Articular chondrocyte of knee joint (primary cell): Measurements from ENCODE around the gene ADAM17. TPM values are rescaled to one million over a fixed set of nuclear protein-coding genes. Genes with fewer than 3 reads are reported as not detected.

Experiments used
- total RNA-seq: library from RNA; depleted of rRNA; stranded (reverse); fragments of >200 nt; gene quantifications from 2 replicates; pipeline ENCODE4 v1.2.3, GENCODE V29; 2012

Gene ADAM17
- 48.4 and 52.9 TPM in 2 replicates for total RNA-seq

DNA sequence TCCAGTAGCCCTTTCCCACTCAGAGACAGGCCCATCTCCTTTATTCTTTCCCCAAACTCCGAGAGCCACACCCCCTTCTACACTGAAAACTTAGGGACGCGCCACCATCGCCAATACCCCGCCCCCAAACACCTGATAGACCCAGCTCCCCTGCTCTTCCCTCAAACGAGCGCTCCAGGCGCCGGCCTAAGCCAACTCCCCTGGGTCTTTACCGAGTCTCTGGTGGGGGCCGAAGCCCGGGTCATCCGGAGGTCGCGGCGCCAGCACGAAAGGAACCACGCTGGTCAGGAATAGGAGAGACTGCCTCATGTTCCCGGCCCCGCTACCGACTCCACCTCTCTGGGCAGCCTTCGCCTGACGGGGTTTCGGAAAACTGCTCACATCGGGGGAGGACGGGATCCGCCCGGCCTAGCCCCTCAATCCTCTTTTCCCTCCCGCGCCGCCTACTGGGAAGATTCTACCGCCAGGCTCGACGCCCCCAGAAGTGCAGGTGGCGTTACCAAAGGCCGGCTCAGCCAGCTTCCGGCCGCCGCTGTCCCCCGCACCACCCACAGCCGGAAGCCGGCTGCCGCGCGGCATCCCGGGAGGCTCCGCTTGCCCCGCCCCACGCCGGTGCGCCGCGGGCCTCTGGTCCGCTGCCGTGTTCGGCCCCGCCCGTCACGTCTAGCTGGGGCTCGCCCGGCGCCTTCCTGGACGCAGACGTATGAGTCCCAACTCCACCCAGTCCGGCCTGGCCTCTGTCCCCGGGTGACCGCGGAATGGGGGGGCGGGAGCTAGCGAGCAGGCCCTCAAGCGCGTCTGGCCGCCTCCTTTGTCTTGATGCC is at the start of gene ADAM17:
TSS of gene ADAM17 (minus strand) at position 534 of the 824 bp plus-strand sequence. CDS start at position 309, 225 bp downstream.

DNA sequence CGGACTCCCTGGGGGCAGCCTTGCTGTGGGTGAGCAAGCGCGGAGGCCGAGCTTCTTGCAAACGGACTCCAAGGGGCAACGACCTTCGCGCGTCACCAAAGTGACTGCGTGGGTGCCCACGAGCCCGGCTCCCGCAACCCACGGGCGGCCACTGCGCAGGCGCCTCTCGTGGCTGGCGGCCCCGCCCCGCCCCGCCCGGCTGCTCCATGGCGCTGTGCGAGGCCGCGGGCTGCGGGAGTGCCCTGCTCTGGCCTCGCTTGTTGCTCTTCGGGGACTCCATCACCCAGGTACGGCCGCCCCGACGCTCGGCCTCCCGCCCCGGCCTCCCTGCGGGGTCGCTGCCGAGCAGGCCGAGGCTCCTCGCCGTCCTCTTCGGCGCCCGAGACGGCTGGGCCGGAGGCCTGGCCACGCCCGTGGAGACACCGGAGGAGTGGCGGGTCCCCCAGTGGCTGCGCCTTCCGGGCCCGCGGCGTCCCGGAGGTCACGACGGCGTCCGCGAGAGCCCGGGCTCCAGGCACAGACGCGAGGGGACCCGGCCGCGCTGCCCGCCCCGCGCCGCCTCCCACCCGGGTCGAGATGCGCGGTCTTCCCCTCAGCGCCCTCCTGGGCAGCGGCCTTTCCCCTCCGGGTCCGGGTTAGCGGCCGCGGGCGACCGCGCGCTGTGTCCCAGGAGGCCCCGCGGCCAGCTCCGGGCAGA is 81.1 kb downstream of the ADAM17 start, which contains the start of gene IAH1:
TSS of gene IAH1 (plus strand) at position 191 of the 697 bp plus-strand sequence. CDS start at position 207, 16 bp downstream.

Other genes starting within 250 kb of the ADAM17 start
- 52.4 and 55.7 TPM in 2 replicates for gene ITGB1BP1, start 132.3 kb downstream of the ADAM17 start, total RNA-seq
- gene CPSF3, start 132.2 kb downstream of the ADAM17 start, total RNA-seq = 41.9 and 47.8 TPM in 2 replicates
- 56.4 and 71.2 TPM in 2 replicates for gene IAH1, start 81.3 kb downstream of the ADAM17 start, total RNA-seq
- gene YWHAQ, start 75.2 kb upstream of the ADAM17 start, total RNA-seq = 371 and 392 TPM in 2 replicates